NCI-H748 (cell line): ENCODE data around the gene CDKL4.
"Not testable (repeated sequence)": the region's sequence is repeated elsewhere in the genome, so short reads cannot be mapped to it uniquely, and the experiment has no call there.

ENCODE experiments used
- DNase-seq: peaks from one replicate; lab custom pipeline; 2025; ENCODE audit not compliant: unreplicated experiment; lab: John Stamatoyannopoulos, UW

CDKL4 gene

DNA sequence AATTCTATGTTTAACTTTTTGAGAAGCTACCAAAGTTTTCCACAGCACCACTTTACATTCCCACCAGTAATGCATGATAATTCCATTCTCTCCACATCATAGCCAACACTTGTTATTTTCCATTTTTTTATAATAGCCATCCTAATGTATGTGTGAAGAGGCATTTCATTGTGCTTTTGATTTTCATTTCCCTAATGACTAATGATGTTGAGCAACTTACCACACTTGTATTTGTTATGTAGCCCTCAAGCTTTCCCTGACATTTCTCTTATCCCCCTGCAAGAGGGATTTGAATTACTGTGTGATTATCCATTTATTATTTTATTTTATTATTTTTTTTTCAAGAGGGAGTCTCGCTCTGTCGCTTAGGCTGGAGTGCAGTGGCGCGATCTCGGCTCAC, 99.4 kb downstream of the CDKL4 start:
- no peak for DNase-seq

DNA sequence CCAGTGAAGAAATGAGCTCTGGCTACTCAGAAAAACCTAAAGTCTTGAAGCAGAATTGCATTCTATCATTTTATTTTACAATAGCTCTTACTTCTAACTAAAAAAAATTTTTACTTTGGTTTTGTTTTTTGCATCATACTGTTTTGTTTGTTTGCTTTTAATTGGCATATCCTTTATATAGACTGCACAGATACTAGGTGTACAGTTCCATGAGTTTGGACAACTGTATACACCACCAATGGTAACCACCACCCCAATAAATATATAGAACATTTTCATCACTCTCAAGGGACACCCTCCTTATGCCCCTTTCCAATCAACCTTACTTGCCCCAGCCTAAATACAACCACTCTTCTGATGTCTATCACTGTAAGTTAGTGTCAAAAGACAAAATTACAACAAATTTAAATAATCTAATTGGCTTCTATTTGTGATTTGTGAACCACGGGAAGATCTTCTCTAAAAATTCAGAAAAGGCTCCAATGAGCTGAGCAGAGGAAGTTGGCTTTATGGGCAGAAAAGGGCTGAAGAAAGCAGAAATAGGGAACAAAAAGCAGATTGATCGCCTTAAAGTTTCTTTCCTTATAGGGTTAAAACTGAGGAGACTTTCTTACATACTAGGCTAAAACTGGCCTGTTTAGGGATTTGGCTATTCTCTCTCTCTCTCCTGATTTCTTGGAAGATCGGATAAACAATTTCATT, 100.7 kb downstream of the CDKL4 start:
- no peak for DNase-seq

DNA sequence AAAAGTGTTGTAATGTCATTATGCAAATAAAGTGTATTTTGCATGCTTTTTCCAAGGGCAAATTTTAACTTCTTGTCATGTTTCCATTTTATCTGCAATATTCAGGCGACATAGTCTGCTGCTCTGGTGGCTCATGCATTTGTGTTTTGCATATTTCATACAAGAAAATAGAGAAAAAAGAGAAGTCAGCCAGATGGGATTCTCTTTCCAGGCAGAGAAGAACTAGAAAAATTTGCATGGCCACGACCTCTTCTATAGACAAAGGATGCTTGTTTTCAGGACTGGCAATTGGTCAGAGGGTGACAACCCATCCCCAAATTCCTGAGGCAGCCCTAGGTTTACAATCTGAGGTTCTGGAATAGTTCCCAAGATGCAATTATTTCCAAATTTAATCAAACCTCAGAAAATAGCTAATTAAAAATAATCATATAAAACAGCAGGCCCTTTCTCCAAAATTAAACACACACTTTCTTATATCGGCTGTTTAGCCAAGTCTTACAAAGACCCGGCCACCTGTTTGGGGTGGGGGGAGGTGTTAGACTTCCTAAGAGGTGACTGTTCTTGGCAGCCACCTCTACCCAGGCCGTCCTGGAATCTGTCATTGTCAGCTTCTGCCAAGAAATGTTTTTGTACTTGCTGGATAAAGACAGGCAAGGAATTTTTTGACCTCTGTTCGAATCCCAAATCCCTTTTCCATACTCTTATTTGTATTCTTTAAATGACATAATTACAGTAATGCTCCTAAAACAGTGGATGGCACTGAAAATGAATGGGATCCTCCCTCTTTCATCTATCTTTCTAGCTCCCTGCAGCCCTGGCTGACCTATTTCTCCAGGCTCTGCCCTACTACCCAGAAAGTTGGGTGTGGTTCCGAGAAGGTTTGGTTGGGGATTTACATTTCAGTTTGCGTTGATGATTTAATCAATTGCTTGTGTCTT, 102.2 kb downstream of the CDKL4 start:
- DNase-seq: no peak

DNA sequence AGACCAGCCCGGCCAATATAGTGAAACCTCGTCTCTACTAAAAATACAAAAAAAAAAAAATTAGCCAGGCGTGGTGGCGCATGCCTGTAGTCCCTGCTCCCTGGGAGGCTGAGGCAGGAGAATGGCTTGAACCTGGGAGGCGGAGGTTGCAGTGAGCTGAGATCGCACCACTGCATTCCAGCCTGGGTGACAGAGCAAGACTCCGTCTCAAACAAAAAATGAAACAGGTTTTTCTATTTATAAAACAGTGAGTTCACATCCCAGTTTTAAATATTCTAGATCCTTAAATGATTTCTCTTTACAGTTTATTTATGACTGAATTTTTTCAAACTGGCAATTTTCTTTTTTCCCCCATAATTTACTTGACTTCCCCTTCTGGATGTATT, 102.8 kb downstream of the CDKL4 start:
- DNase-seq: not testable (repeated sequence)

DNA sequence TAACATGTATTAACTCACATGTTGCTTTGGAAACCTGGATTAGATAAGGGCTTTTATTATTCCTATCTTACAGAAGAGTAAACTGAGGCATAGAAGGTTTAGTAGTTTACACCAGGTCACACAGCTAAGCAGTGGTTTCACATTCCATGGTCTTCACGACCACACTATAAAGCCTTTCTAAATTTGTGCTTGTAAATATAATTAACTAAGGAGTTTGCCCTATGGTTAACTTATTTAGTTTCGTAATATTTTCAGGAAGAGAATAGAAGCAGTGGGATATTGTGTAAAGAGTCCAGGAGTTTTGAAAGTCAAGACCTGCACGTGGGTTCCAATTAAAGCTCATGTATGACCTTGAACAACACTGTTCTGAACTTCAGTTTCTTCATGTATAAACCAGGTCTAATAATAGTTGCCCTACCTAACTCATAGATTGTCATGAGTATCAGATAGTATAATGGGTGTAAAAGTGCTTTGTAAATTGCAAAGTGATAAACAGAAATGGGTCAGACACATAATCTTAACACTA, 103.4 kb downstream of the CDKL4 start:
- no peak for DNase-seq

DNA sequence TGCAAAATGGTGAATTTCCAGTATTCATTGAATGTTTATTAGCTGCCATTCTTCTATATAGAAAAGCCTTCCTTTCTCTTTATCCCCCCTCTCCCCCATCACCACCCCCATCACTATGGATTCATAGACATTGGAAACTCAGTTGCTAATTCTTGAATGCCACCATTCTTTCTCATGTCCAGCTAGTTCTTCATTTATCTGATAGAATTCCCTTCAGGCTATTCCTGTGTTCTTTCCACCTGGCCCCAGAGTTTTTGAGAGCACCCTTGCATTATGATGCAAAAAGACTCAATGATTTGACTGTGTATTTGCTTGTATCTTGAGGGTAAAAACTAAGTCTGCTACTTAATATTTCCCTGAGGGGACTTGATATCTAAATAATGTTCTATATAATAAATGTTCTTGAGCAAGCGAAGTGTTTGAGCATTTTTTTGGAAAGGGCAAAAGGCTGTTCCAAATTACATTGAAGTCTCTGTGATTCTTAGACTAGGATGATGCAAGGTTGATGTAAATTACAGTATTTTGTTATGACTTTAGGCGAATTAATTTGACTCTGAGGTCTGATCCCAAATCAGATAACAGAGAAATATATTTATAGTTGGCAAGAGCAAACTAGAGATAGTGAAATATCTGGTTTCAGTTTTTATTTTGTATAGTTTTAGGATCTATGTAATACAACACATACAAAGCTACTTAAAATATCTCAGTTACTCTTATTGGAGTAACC, 104.1 kb downstream of the CDKL4 start:
- no peak for DNase-seq

DNA sequence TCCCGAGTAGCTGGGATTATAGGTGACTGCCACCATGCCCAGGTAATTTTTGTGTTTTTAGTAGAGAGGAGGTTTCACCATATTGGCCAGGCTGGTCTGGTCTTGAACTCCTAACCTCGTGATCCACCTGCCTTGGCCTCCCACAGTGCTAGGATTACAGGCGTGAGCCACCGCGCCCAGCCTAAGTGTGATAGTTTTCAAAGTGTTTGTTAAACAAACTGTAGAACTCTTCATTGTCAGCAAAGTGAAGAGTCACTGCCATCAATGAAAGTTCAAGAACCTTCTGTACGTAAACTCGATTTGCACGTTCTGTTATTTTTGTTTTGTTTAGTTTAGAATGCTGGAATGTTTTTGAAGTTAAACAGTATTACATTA, 104.9 kb downstream of the CDKL4 start:
- no peak for DNase-seq

DNA sequence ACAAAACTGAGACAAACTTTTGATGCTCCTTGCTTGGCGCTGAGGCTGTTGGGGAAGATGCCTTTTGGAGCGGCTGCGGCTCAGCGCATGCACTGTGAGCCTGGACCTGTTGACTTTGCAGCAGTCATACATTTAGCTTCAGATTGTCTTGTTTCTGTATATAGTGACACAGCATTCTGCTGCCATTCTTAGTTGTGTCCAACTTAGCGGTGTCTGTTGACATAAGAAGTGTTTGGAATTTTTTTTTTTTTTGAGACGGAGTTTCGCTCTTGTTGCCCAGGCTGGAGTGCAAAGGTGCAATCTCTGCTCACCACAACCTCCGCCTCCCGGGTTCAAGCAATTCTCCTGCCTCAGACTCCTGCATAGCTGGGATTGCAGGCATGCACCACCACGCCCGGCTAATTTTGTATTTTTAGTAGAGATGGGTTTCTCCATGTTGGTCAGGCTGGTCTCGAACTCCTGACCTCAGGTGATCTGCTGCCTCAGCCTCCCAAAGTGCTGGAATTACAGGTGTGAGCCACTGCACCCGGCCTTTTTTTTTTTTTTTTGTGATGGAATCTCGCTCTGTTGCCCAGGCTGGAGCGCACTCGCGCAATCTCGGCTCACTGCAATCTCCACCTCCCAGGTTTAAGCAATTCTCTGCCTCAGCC, 105.5 kb downstream of the CDKL4 start:
- not testable (repeated sequence) for DNase-seq

DNA sequence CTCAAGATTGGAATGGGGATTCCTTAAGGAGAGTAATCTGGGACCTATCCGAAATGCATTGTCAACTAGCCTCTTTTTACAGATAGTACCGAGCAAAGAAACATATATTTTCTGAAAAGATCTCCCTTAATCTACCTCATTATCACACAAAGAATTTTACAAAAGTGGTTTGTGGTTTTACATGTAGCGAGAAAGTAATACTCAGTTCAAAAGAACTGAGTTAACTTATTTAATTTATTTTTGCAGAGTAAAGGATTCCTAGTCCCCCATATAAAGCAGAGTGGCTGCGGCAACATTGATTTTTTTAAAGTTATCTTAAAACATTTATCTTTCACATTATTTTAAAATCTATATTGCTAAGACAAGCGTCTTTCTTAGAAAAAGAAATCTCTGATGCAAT, 107.0 kb downstream of the CDKL4 start:
- DNase-seq: no peak

DNA sequence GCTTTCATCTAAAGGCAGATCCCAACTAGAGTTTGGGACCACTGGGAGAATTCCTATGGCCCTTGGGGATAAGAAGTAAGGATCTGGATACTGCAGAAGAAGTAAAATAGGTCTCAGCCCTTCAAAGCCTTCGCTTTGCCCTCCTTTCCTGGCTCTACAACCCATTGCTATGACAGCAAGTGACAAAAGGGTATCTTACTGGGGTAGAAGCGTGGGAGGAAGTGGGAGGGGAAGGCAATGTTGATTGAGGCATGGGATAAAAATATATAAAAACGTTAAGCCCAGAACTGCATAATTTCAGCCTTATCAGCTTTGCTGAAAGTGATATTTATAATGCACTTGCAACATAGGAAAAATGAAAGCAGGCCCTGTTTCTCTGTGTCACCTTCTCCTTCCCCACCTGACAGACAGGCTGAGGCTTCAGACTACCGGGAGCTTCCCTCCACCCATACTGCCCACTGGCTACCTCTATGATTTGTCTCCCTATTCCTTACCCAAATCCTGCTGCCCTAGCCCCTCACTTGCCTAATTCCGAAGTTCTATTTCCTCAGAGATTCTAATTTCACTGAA, 108.0 kb downstream of the CDKL4 start:
- DNase-seq: no peak

DNA sequence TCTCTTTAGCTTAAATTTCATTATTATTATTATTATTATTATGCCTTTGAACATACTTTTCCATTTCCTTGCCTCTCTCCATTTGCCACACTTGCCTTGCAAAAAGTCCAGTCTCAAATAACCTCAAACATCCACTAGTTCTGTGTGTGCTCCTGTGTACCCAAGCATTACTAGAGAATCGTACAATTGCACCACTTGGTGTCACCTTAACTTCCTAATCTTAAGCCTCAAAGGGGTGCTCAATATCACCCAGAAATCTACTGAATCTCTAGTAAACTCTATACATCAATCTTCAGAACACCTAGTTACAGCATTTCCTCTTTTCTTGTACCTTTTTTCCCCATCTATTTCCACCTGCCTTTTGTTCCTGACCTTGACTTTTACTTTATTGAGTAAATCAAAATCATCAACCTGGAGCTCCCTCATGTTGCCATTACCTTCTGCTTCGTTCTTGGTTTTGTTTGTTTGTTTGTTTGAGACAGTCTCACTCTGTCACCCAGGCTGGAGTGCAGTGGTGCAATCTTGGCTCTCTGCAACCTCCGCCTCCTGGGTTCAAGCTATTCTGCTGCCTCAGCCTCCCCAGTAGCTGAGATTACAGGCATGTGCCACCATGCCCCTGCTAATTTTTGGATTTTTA, 110.4 kb downstream of the CDKL4 start:
- no peak for DNase-seq

DNA sequence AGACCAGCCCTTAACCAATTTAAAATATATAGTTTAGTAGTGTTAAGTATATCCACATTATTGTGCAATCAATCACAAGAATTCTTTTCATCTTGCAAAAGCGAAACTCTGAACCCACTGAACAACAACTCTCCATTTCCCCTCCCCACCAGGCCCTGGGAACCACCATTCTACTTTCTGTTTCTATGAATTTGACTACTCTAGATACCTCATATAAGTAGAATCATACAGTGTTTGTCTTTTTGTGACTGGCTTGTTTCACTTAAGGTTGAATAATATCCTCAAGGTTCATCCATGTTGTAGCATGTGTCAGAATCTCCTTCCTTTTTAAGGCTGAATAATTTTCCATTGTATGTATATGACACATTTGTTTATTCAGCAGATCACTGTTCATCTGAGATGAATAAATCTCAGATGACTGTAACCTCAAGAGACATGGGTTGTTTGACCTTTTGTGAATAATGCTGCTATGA, 114.8 kb downstream of the CDKL4 start:
- DNase-seq: no peak

DNA sequence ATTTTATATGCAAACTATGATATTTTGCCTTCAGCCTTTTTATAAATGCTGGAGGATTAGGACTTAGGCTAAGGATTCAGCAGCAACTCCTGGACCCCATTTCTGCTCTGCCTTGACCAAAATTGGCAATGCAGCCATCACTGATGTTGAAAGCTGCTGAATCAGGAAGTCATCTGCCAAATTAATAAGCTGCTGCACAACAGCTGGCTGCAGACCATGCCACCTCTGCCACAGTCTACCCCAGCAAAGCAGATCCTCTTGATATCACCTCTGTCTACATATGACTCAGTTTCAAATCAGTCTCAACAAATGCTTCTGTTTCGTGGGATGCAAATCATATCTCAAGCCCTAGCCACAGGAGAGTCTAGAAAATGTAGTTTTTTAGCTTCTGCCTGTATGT, 115.8 kb downstream of the CDKL4 start:
- no peak for DNase-seq
